NCI-H2196 treated with DMSO at 0.1 percent for 48 hours (cell line): ENCODE data around the gene SURF6.
"Not testable (repeated sequence)": the region's sequence is repeated elsewhere in the genome, so short reads cannot be mapped to it uniquely, and the experiment has no call there.

ENCODE experiments used
- DNase-seq: peaks from one replicate; lab custom pipeline; 2025; ENCODE audit not compliant: unreplicated experiment; lab: John Stamatoyannopoulos, UW

SURF6 gene

DNA sequence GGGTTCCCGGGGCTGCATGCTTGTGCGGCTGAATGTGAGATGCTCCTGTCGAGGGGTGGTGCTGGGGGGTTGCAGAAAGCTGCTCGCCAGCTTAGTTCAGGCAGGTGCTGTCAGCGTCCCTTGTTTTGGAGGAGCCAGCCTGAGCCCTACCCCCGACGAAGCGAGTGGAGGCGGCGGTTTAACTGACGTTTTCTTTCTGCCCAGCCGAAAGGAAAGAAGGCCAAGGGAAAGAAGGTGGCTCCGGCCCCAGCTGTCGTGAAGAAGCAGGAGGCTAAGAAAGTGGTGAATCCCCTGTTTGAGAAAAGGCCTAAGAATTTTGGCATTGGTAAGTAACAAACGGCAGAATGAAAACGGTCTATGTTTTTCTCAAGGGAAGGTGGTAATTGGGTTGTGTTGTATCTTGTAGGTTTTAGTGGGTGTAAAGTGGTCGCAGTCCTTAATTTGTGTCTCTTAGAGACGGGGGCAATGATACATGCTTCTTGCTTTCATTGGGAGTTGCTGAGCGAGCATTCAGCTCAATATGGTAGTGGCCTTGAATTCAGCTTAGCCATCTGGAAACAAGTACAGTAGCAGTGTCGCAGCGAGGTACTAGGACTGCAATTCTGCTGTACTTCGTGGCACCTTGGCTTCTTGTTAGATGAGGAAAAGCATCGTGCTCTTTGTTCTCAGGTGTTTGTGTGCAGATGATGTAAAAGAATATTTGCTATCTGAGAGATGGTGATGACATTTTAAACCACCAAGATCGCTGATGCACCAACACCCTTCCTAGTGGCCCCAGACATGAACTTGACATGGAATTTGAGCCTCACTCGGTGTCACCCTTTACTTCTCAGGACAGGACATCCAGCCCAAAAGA is 13.0 kb upstream of the SURF6 start:
- DNase-seq: no peak

- DNase-seq: peak; percentile 89
Observed at GRCh38 chr9:133347985-133348717, 12.2 kb upstream of the SURF6 start, which contains the start of the genes MED22 and RPL7A. Gene MED22, minus strand, starts transcription at chr9:133348131. Its CDS starts 1,469 bp downstream, at chr9:133346662. Gene RPL7A, plus strand, starts transcription at chr9:133348218. Its CDS starts 26 bp downstream, at chr9:133348244.

- no peak for DNase-seq
Observed at GRCh38 chr9:133347515-133347984, 11.6 kb upstream of the SURF6 start.

DNA sequence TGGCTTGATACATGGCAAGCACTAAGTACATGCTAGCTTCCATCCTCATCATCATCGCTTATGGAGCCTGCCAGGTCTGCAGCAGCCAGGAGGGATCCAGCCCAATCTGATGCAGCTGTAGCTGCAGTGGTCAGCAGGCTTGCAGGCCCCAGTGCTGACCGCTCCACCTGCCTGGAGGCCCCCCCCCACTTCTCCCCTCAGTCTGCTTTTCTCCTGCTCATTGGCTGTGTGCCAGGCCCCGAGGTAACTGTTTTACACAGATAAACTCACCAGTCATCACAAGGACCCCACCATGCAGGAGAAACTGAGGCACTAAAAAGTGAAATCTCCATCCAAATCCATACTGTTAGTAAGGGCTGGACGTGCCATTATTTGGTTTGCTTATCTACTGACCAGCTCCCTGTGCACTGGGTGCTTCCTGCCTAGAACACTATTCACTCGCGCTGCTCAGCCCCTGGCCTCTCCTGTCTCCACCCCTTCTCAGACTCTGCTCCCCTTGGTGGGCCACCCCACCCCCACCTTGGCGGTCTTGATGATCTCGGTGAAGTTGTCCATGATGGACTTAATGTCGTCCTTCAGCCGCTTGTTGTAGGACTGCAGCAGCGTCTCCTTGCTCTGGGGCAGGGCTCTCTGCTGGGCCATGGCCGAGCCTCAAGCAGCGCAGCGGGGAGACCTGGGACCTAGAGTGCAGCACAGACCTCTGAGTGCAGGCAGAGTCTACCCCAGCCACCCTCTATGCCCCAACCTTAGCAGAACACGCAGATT is 10.2 kb upstream of the SURF6 start:
- no peak for DNase-seq

- DNase-seq: no peak
Observed at GRCh38 chr9:133345596-133345995, 9.6 kb upstream of the SURF6 start.

- no peak for DNase-seq
Observed at GRCh38 chr9:133344979-133345378, 9.0 kb upstream of the SURF6 start.

DNA sequence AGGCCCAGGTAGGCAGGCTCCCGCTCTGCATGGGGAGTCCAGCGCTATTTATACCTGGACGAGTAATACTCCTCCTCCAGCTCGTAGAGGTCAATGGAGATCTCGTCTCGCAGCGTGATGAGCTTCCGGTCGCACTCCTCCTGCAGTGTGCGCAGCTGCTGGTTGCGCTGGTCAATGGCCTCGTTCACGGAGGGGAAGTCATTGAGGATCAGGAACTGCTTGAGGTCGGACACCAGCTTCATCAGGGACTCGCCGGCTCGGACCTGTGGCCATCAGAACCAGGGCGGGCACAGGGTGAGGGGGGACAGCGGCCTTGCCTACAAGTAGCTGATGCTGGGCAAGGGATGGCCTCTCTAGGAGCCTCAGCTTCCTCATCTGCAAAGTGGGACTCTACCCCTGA is 8.1 kb upstream of the SURF6 start:
- DNase-seq: no peak

- no peak for DNase-seq
Observed at GRCh38 chr9:133342570-133342969, 6.6 kb upstream of the SURF6 start.

DNA sequence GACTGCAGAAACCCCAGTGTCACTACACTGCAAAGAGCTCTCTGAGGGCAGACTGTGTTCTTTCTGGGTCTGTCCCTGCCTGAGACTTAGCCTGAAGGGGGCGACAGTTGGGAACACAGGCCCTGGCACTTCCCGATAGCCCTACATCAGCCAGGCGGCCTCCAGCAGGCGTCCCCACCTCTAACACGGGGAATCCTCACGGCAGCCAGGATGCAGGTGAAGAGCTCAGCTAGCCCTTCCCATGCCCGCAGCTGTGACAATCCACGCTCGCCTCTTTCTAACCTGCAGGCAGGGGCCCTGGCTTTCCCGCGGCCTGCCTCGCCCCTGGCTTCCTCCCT is 6.0 kb upstream of the SURF6 start:
- DNase-seq: no peak

DNA sequence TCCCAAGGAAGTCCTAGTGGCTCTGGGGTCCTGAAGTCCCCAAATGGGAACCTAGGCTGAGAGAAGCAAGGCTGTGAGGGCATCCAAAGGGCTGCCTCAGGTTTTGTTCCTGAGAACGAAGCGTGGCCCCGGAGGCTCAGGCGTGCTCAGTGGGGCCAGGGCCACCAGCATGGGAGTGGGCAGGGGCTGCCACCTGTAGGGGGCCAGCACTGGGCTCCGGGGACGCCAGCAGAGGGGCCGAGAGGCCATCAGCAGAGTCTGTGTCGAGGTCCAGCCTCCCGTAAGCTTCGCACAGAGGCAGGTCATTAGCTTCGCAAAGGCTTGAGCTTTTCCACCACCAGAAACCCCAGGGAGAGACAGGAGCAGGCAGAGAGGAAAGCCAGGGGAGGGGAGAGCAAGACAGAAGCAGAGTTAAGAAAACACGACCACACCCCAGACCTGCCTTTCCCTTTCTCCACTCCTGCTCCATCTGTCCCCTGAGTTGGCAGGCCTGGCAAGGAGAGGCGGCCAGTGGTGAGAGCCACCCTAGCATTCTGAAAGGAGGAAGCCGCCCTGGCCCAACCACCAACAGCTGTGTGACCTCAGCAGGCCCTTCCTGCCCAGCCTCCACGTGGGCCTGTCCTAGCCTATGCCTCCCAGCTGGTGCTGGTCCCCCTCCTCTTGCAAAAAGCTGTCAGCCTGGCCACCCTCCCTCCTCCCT is 5.5 kb upstream of the SURF6 start:
- DNase-seq: no peak

GRCh38 chr9:133340916-133341315 is 4.9 kb upstream of the SURF6 start:
- DNase-seq: no peak

GRCh38 chr9:133340256-133340655 is 4.3 kb upstream of the SURF6 start:
- no peak for DNase-seq

- no peak for DNase-seq
Observed at GRCh38 chr9:133339641-133340040, 3.7 kb upstream of the SURF6 start.

GRCh38 chr9:133334888-133335287 is 1.1 kb downstream of the SURF6 start:
- DNase-seq: not testable (repeated sequence)

DNA sequence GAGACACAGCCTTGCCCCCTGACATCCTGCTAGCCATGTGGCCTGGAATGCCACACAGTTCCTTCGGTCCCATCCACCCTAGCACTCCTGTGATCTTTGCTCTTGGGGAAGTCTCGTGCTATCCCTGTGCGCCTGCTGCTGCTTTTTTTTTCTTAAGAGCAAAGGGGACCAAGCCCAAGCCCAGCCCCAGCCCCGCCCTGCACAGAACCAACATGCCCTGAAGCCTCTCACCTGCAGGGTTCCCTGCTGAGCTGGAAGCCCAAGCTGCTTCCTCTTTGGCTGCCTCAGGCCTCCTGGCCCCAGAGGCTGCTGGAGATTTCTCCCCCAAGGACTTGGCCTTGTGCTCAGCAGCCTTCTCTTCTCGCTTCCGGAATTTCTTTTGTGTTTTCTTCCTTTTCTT is 1.8 kb downstream of the SURF6 start:
- no peak for DNase-seq

- no peak for DNase-seq
Observed at GRCh38 chr9:133333566-133333965, 2.4 kb downstream of the SURF6 start.

DNA sequence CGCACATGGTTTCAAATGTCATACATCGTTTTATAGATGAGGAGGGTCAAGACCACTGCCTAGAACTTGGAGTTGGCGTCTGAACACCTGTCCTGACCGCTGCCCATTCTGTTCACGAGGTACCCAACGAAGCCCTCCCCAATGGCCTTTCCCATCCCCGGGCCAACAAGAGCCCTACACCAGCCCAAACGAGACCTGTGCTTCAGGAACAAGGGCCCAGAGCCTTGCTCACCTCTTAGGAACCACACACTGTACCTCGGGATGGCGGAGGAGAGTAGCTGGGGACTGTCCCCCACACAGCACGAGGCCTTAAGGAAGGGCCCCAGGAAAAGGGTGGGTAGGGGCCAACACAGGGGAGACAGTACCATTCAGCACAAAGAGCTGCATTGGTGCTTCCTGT is 3.0 kb downstream of the SURF6 start:
- DNase-seq: no peak

GRCh38 chr9:133332381-133332730 is 3.6 kb downstream of the SURF6 start:
- no peak for DNase-seq

- no peak for DNase-seq
Observed at GRCh38 chr9:133331641-133332380, 4.2 kb downstream of the SURF6 start.

DNA sequence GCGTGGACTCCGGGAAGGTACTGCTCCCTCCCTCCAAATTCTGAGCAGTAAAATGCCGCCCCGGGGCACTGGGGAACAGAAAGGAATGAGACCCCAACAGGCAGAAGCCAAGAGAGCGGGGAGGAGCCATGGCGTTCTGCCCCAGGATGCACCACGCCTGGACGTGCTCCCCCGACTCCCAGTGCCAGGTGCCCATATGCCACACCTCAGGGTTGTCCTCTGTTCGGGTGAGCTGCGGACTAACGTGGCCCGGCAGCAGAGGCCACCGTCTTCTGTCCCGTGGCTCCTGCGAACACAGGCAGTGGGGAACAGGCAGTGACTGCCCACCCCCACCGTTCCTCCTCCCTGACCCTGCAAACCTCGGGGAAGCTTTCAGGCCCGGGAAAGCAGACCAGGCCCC is 4.8 kb downstream of the SURF6 start:
- no peak for DNase-seq
